SK-N-SH treated with all-trans-retinoic acid at 6 μM for 48 hours (cell line): ENCODE results near the gene URB1.

Experiments used
- PATZ1 ChIP-seq: fragments of 250-450 bp; sonication (Bioruptor Pico); IDR thresholded peaks from 2 replicates; pipeline ENCODE4 v1.8.0; 2020; ENCODE audit warnings: mild to moderate bottlenecking, moderate library complexity, borderline replicate concordance
- SNAI2 ChIP-seq: fragments of 250-450 bp; sonication (Bioruptor Pico); IDR thresholded peaks from 2 replicates; pipeline ENCODE4 v1.5.0; 2020; ENCODE audit warnings: mild to moderate bottlenecking, moderate library complexity
- ZNF565 ChIP-seq: fragments of 450-650 bp; formaldehyde crosslinking; conservative IDR thresholded peaks from 2 replicates; pipeline ENCODE4 v1.5.0; 2020; ENCODE audit warnings: low read depth, mild to moderate bottlenecking, moderate library complexity

- TF ChIP-seq PATZ1 (no peak), SNAI2 (CRISPR knock-in tag) (no peak), ZNF565 (CRISPR knock-in tag) (no peak)
Measured at GRCh38 chr21:32413697-32414578, 21.1 kb upstream of the URB1 start.
